GM19328 (cell line): ENCODE results near the gene JPT2.

Experiments
- ATAC-seq: cut with Tn5 transposase; IDR thresholded peaks from one replicate; pipeline ENCODE4 v1.9.1; 2021; ENCODE audit warnings: mild to moderate bottlenecking, moderate library complexity; ENCODE audit not compliant: unreplicated experiment

The JPT2 gene

GRCh38 chr16:1749152-1750117 lies 71.4 kb downstream of the JPT2 start:
- ATAC-seq = no peak
